GM15510 (cell line): ENCODE results near the gene C2CD2.

Source experiments
- POLR2A ChIP-seq: IDR thresholded peaks from 3 replicates; pipeline ENCODE4 v1.6.1; 2011; ENCODE audit warnings: borderline replicate concordance; ENCODE audit not compliant: insufficient read length; ENCODE audit errors: extremely low read depth

C2CD2 gene

DNA sequence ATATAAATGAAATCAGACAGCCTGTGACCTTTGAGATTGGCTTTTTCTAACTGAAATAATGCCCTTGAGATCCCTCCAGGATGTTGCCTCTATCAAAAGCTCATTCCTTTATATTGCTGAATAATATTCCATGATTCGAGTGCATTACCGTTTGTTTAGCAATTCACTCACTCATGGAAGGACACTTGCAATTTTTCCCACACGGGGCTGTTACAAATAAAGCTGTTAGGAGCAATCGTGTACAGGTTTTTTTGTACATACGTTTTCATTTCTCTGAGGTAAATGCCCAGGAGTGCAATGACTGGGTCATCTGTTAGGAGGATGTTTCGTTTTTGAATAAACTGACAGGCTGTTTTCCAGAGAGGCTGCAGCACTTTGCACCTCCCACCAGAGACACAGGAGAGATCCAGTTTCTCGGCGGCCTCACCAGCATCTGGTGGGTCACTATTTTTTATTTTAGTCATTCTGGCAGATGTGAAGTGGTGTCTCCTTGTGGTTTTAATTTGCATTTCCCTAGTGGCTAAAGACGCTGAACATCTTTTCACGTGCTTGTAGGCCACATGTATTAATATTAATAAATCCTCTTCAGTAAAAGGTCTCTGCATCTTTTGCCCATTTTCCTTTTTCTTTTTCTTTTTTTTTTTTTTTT lies 85.6 kb downstream of the C2CD2 start:
- peak; percentile 38 for TF ChIP-seq POLR2A

DNA sequence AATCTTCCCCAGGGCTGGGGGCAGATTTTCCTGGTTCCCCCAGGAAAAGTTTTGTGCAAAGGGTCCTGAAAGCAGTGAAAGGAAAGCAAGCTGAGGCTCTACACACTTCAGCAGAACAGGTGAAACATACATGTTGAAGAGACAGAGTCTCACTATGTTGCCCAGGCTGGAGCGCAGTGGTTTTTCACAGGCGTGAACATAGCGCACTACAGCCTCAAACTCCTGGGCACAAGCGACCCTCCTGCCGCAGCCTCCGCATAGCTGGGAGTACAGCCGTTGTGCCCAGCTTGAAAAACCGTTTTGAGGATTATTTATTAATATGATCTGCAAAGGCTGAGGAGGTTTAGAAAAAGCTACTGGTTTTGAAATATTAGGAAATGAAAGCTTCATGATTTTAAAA lies 86.5 kb downstream of the C2CD2 start:
- TF ChIP-seq POLR2A: no peak

DNA sequence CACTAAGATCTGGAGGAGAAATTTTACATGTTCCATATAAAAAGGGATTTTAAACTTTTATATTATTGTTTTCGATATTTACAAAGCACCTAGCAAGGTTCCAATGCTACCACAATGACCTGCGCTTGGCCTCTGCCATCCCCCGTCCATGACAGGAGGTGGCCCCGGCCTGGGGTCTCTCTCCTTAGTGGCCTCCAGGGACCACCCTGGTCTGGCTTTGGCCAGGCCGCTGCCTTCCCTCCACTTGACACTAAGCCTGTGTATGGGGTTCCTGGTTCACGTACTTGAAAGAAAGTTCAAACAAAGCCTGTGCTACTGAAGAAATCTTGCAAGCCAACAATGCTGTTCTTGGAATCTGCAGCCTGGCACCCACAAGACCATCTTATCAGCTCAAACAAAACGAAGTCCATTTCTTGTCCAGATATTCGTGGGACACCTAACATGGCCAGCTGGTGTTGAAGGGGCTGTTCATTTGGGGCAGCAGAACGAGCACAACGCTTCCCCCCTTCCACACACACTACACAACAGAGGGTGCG lies 87.5 kb downstream of the C2CD2 start:
- no peak for TF ChIP-seq POLR2A

DNA sequence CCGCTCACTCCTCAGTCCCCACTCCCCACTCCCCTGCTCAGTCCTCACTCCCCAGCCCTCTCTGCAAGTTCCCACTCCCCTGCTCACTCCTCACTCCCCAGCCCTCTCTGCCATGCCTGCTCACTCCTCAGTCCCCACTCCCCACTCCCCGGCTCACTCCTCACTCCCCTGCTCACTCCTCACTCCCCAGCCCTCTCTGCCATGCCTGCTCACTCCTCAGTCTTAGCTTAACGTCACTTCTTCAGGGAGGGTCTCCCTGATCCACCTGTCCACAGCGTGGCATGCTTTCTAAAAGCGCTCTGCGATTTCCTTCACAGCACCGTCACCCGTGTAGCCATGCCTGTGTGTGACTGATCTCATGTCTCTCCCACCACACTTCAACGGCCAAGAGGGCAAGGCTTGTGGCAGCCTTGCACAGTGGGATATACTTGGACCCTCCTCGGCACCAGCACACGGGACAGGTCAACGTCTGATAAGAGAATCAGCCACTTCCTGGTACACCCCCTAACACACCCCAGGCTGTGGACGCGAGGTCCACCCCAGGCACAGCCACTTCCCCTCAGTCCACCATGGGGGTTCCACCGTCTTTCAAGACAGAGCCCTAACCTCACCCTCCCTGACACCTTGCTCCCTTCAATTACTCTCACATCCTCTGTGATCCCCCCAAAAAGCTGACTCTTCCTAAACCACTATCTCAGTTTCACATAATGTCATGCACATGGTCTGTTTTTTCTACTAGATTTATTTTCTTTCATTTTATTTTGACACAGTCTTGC lies 88.6 kb downstream of the C2CD2 start:
- TF ChIP-seq POLR2A: peak; percentile 16

DNA sequence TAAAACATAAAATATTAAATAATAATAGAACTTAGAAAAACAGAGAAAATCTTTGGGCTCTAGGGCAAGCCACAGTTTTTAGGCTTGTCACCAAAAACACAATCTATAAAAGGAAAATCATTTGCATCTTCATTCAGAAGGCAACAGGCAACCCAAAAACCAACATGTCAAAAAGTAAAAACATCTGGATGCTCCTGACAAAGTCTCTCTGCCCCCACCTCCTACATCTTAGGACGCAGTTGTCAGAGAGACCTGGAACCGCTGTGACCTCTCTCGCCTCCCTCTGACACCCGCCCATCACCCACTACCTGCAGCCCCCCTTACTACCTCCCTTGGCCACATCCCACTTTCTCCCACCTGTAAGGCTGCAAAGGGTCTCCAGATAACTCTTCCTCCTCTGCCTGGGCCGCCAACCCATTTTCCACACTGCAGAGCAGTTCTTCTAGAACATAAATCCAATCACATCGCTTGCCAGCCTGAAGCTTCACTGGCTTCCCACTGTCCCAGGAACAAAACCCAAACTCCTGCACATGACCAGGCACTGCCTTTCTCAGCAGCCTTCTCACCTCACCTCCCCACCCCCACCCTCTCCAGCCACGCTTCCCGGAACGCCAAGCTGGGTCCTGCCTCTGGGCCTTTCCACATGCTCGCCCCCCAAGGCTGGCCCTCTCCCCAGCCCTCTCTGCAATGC lies 89.4 kb downstream of the C2CD2 start:
- peak; percentile 26 for TF ChIP-seq POLR2A

DNA sequence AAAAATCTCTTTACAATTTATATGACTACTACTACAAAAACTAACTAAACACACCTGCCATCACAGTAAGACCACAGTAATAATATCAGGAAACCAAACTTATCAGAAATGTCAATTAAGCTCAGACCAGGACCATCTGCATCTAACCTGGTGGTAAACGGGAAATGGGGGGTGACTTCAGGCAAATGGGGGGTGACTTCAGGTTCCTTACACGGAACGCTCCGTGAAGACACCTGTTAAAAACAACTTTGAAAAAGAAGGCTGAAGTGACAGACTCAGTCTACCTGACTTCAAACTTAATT lies 90.4 kb downstream of the C2CD2 start:
- TF ChIP-seq POLR2A: no peak

DNA sequence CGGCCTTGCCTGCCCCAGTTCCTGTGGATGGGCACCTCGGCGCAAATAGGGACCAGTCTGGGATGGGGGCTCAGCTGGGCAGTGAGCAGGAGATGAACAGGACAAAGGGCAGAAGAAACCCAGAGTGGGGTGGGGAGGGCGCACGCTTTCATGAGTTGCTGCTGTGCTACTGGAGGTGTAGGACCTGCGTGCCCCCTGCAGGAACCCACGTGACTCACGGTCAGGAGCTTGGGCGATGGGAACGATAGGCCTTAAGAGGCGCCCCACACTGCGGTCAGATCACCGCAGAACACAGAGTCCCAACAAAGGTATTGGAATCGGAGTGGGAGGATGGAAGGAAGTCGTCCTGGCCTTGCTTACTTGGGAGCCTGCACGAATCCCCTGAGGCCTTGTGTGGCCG lies 91.8 kb downstream of the C2CD2 start:
- TF ChIP-seq POLR2A: no peak

DNA sequence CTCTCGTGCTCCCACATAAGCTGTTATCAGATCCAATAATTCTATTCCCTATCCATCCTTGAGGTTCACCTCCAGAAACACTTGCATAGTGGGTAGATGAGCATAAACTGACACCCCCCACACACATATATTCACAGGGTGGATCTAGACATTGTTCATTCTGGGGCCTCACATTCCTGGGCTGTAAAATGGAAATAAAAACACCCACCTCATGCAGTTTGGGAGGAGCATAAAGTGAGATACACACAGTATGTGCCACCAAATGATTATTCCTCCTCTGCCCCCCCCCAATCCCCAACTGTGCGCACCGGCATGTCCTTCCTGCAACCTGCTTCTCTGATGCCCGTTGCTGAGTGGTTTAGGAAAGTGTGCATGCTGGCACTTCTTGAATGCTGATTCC lies 92.6 kb downstream of the C2CD2 start:
- TF ChIP-seq POLR2A: no peak

DNA sequence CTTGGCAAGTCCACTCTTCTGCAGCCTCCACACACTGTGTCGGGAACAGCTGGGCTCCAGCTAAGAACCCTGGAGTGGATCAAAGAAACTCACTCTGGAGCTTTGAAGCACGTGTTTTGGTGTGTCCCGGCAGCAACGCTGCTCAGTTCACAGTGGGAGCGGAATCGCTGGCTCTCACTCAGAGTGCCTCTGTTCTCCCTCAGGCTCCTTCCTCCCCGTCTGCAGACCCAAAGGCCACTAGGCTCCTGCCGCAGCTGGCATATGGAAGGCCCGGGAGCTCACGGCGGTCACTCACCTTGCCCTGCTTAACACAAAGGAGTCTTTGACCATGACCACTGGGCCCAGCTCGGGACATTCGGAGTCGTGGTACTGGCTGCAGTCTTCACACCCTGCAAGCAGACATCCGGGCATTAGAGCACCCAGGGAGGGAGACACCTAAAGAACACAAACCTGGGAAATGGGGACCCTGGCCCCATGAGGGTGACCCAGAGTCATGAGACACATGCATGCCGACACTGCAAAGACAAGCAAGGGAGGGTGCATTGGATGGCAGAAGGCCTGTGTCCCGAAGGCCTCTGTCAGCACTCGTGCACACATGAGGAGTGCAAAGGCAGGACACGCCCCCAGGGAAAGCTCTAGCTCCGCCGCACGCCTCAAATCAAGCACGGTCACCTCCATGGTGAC lies 94.4 kb downstream of the C2CD2 start:
- no peak for TF ChIP-seq POLR2A

DNA sequence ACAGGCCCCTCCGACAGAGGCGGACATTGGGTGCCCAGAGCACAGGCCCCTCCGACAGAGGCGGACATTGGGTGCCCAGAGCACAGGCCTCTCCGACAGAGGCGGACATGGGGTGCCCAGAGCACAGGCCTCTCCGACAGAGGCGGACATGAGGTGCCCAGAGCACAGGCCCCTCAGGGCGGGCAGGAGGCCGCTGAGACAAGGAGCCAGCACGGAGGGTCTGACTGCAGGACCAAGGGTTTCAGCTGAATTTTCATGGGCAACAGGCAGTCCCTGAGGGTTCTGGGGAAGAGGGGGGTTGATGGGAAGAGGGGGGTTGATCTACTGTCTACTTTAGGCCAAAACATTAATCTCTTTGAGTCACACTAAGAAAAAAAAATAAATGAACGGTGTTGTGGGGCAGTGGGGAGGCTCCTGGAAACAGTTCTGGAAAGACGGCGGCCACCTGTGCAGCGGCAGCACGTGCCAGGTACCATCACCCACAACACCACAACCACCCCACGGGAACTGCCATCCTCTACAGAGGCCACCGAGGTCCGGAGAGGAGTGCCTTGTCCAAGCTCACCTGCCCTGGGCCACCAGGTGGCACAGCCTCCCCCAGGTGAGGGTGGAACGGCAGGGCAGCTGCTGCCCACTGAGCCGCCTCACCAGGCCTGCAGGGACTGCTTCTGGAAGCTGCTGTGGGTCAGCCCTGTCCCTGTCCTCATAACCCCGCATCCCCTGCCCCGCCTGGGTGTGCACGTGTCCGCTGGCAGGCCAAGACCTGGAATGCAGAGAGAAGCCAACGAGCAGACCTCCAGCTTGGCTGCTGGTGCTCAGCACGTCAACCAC lies 95.1 kb downstream of the C2CD2 start:
- no peak for TF ChIP-seq POLR2A

DNA sequence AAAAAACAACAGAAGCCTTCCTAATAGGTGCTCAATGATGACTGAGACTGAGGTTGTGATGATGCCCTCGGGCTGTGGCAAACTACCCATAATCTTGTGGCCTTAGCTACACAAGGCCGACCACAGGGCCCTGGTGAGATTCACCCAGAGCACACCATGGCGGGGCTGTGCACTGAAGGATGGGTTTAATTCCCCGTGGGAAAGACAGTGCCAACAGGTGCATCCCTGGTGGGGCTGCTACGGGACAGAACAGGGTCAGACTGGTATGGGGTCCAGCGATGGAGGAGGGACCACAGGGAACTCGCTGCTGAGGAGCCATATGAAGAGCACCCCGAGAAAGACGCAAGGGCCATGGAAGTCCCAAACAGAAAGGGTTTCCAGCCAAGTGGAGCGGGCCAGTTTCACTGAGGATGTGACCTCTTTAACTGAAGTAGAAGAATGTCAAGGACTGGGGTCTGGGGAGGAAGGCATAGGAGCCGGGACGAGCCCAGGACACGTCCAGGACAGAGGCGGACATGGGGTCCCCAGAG lies 96.0 kb downstream of the C2CD2 start:
- TF ChIP-seq POLR2A: no peak

DNA sequence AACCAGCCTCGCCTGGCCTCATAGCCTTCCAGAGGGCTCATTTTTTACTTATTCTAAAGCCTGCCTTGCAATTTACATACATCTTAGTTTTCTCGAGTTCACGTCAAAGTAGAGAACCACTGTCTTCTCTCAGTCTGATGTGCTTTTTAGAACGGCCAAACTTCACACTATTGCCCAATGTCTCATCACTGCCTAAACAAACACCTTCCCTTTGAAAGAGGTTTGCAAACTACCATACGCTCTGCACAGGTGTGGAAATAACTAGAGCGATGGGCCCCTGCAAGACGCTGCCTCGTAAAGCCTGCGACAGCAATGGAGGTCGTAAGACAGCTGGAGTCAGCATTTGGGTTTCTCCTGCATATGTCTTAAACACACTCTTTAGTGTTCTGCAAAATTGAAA lies 97.2 kb downstream of the C2CD2 start:
- no peak for TF ChIP-seq POLR2A

DNA sequence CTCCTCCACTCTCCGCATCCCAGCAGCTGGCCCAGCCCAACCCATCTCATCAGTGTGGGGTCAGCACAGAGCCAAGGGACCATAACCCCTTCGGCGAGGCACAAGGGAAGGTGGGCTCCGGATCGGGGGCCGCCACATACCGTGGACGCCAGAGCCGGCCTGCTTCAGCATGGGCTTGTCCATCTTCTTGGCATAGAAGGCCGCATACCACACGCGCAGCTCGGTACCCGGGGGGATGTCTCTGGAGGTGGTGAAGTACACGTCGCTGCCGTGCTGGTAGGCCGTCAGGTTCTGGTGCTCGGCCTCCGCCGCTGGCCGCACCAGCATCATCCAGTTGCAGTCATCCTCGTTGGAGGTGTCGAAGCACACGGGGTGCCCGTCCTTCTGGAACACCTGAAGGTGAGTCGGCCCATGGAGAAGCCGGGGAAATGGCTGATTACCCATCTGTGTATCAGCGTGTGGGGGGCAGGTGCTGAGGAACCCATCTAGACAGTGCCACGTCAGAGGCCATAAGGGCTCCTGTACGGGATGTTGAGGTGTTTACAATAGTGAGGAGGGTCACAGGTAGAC lies 99.3 kb downstream of the C2CD2 start:
- no peak for TF ChIP-seq POLR2A

DNA sequence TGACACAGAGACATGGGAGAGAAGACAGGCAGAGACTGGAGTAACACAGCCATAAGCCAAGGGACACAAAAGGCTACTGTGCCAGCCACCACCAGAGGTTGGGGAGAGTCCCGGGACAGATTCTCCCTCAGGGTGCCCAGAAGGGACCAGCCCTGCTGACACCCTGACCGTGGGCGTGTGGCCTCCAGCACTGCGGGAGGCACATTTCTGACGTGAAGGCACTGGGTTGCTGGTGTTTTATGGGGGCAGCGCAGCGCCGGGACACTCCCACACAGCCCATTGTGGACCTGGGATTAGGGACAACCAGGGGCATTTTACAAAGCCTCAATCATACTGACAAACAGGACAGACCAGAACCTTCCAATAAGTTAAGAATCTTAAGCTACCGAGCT lies 100.9 kb downstream of the C2CD2 start:
- TF ChIP-seq POLR2A: no peak
